ENCODE results near the gene TMEM54. TPM values are rescaled to one million over a fixed set of nuclear protein-coding genes. Genes with fewer than 3 reads are reported as not detected.

TMEM54 gene
- total RNA-seq, 1 donor from 2014 or later = 14.5 TPM

DNA sequence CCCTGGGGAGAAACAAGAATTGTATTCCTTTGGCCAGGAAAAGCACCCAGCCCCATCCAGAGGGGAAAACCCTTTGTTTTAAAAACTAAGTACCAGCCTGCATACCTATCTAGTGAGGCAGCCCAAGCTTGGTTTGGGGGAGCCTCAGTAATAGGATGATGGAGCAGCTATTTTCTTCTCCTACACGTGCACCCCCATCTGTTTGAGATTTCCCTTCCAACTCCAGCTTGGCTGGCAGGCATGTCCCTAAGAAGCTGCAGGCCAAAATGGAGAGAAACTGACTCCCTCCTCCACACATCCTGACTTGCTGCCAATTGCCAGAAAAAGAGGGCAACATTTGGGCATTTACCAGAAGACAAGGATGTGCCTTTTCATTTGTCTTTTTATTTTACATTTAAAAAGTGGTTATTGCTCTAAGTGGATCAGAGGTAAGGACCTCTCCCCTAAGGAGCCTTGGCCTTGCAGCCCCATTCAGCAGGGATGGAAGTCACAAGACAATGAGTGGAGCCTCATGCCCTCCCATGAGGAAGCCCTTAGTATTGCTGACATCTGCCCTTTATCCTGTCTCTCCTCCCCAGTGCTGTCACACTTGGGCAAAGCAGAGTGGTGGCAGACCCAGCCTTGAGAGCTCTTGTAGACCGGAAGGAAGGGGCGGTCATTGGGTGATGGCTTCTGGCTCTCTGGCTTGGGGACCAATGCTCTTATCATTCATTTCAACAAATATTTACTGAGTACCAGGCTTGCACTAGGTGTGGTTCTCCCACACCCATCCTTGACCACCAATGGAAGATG is 39.1 kb downstream of the TMEM54 start:
- TF ChIP-seq EZH2phosphoT487 (IDR thresholded peaks at IDR 0.05) (no peak), EZH2 (IDR thresholded peaks at IDR 0.05) (no peak)
- TF ChIP-seq, protein P1, sequence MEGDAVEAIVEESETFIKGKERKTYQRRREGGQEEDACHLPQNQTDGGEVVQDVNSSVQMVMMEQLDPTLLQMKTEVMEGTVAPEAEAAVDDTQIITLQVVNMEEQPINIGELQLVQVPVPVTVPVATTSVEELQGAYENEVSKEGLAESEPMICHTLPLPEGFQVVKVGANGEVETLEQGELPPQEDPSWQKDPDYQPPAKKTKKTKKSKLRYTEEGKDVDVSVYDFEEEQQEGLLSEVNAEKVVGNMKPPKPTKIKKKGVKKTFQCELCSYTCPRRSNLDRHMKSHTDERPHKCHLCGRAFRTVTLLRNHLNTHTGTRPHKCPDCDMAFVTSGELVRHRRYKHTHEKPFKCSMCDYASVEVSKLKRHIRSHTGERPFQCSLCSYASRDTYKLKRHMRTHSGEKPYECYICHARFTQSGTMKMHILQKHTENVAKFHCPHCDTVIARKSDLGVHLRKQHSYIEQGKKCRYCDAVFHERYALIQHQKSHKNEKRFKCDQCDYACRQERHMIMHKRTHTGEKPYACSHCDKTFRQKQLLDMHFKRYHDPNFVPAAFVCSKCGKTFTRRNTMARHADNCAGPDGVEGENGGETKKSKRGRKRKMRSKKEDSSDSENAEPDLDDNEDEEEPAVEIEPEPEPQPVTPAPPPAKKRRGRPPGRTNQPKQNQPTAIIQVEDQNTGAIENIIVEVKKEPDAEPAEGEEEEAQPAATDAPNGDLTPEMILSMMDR (IDR thresholded peaks at IDR 0.05) = no peak
- Histone ChIP-seq H3K4me3 (no peak overlapping the region), H3K27me3 (no peaks in the 10 kb centered on the region), H3K36me3 (no peaks in the 10 kb centered on the region), H3K79me2 (ENCODE audit: low read depth) (no peaks in the 10 kb centered on the region), H3F3A (ENCODE audit: low read depth) (peaks cover 8% of the 10 kb centered on the region), H2AFZ (replicated peaks) (no peak overlapping the region), H3K27ac (no peak overlapping the region), H3K9me3 (ENCODE audit: low read depth) (no peaks in the 10 kb centered on the region), H4K20me1 (ENCODE audit: low read depth) (no peaks in the 10 kb centered on the region), H3K9ac (no peak overlapping the region), H3K4me1 (peaks cover 4% of the 10 kb centered on the region), H3K4me2 (no peak overlapping the region)
- peak overlapping the region; percentile 51 for H3K27ac Mint-ChIP-seq
- H3K4me3 Mint-ChIP-seq = no peak overlapping the region
- H3K9me3 Mint-ChIP-seq = no peaks in the 10 kb centered on the region
- peaks cover 25% of the 10 kb centered on the region for H3K36me3 Mint-ChIP-seq
- H3K4me1 Mint-ChIP-seq = peaks cover 31% of the 10 kb centered on the region
- H3K27me3 Mint-ChIP-seq (ENCODE audit: insufficient read depth, low read depth) = peaks cover 2% of the 10 kb centered on the region
- no peak for DNase-seq (ENCODE audit: low spot score)

DNA sequence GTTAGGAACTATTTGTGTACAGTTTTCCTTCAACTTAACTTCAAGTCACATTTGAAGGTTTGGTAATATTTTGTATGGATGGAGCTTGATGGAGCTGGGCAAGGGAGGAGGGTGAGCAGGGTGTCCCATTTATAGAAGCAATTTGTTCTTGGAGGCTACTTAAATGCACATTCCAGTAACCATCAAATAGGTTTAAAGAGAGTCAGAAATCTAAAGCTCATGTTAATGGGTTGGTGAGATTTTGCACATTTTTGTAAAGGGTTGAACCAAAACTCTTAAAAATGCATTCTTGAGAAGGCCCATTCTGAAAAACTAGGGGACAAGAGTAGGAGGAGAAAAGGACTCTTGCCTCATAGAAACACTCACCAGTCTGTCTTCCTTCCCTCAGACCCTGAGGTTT is 40.6 kb downstream of the TMEM54 start:
- H3K27ac Mint-ChIP-seq = no peak overlapping the region
- H3K36me3 Mint-ChIP-seq = peaks cover 31% of the 10 kb centered on the region
- peaks cover 2% of the 10 kb centered on the region for H3K27me3 Mint-ChIP-seq (ENCODE audit: insufficient read depth, low read depth)
- no peaks in the 10 kb centered on the region for H3K9me3 Mint-ChIP-seq
- H3K4me1 ChIP-seq = no peaks in the 10 kb centered on the region
- H3K9ac ChIP-seq = no peak overlapping the region
- no peaks in the 10 kb centered on the region for H3K27me3 ChIP-seq
- TF ChIP-seq EZH2phosphoT487 (IDR thresholded peaks at IDR 0.05) (no peak), EZH2 (IDR thresholded peaks at IDR 0.05) (no peak)
- TF ChIP-seq, protein P1 (IDR thresholded peaks at IDR 0.05) = no peak
- H3K79me2 ChIP-seq (ENCODE audit: low read depth) = no peaks in the 10 kb centered on the region
- H3K36me3 ChIP-seq = no peaks in the 10 kb centered on the region
- no peaks in the 10 kb centered on the region for H4K20me1 ChIP-seq (ENCODE audit: low read depth)
- H3K4me1 Mint-ChIP-seq = peaks cover 25% of the 10 kb centered on the region
- H3K9me3 ChIP-seq (ENCODE audit: low read depth) = no peaks in the 10 kb centered on the region
- no peak overlapping the region for H3K4me2 ChIP-seq
- H3K4me3 Mint-ChIP-seq = no peak overlapping the region
- DNase-seq (ENCODE audit: low spot score) = no peak
- no peak overlapping the region for H3K4me3 ChIP-seq
- no peak overlapping the region for H2AFZ ChIP-seq (replicated peaks)
- no peak overlapping the region for H3K27ac ChIP-seq
- H3F3A ChIP-seq (ENCODE audit: low read depth) = no peaks in the 10 kb centered on the region

DNA sequence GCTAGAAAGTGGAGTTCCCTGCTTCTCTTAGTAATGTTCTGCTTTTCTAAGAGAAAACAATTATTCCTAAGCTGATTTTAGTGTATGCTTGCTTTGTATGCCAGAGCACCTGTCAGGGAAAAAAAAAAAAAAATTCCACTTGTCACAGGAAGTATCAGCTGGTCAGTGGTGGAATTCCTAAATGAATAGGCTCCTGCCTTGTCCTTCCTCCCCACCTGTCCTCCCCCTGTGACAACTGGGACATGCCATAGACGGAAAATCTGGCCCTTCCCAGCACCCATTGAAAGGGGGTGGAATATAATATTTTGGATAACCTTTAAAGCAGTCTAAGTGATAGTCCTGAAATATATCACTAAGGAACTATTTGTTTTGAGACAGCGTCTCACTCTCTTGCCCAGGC is 41.3 kb downstream of the TMEM54 start:
- Histone ChIP-seq H3F3A (ENCODE audit: low read depth) (no peaks in the 10 kb centered on the region), H3K4me2 (no peak overlapping the region), H3K27ac (no peak overlapping the region), H4K20me1 (ENCODE audit: low read depth) (no peaks in the 10 kb centered on the region), H2AFZ (replicated peaks) (no peak overlapping the region), H3K79me2 (ENCODE audit: low read depth) (no peaks in the 10 kb centered on the region), H3K9me3 (ENCODE audit: low read depth) (no peaks in the 10 kb centered on the region), H3K4me3 (no peak overlapping the region), H3K4me1 (no peaks in the 10 kb centered on the region), H3K36me3 (peaks cover 4% of the 10 kb centered on the region), H3K27me3 (no peaks in the 10 kb centered on the region), H3K9ac (no peak overlapping the region)
- no peaks in the 10 kb centered on the region for H3K9me3 Mint-ChIP-seq
- H3K27me3 Mint-ChIP-seq (ENCODE audit: insufficient read depth, low read depth) = peaks cover 2% of the 10 kb centered on the region
- no peak overlapping the region for H3K27ac Mint-ChIP-seq
- no peak for DNase-seq (ENCODE audit: low spot score)
- TF ChIP-seq EZH2phosphoT487 (IDR thresholded peaks at IDR 0.05) (no peak), EZH2 (IDR thresholded peaks at IDR 0.05) (no peak)
- TF ChIP-seq, protein P1 (IDR thresholded peaks at IDR 0.05) = no peak
- H3K4me3 Mint-ChIP-seq = no peak overlapping the region
- H3K36me3 Mint-ChIP-seq = peaks cover 31% of the 10 kb centered on the region
- peaks cover 25% of the 10 kb centered on the region for H3K4me1 Mint-ChIP-seq
